HCT116 (cell line): Measurements from ENCODE around the gene URI1. TPM values are rescaled to one million over a fixed set of nuclear protein-coding genes. Genes with fewer than 3 reads are reported as not detected.
"Not testable (repeated sequence)": the region's sequence is repeated elsewhere in the genome, so short reads cannot be mapped to it uniquely, and the experiment has no call there.

Experiments
- ATAC-seq: fragments of 200-7000 bp; cut with Tn5 transposase; 2 replicates; pipeline ENCODE4 v1.9.1; 2020; ENCODE audit warnings: mild to moderate bottlenecking, moderate library complexity
- BruUV-seq: library from RNA; stranded (reverse); fragments of 400-500 nt; replicated peaks from 2 replicates; lab custom pipeline; 2021; lab: Mats Ljungman, UMichigan
- CTCF ChIA-PET: fragments of 300-600 bp; sonication (Branson Sonifier 250); formaldehyde crosslinking; loops from one replicate; lab custom pipeline; 2021; ENCODE audit warnings: antibody characterized with exemption; lab: Charles Lee
- POLR2A ChIA-PET: fragments of 300-600, 350-600 bp; sonication (Branson Sonifier 250); formaldehyde crosslinking; loops from one replicate; lab custom pipeline; 2021; ENCODE audit warnings: antibody characterized with exemption; lab: Charles Lee
- RAD21 ChIA-PET, 2 experiments: fragments of 300-600 bp; sonication (Branson Sonifier 250); formaldehyde crosslinking; loops; one replicate each; lab custom pipeline; 2023; ENCODE audit warnings: low total read pairs in 2 of 2; ENCODE audit not compliant: uncharacterized antibody in 2 of 2, unreplicated experiment in 2 of 2, low non-redundant PET in 1 of 2; lab: Charles Lee
- DNase-seq: peaks from one replicate; pipeline ENCODE4 v3.0.0-alpha.2; 2010; ENCODE audit warnings: low read depth, low spot score
- H2AFZ ChIP-seq: fragments of 200-600 bp; shearing (Covaris generic), sonication (generic); 2 replicates; pipeline ENCODE4 v1.6.1; 2017; ENCODE audit warnings: low read depth, mixed run types, mixed read lengths, antibody characterized with exemption, low read length; ENCODE audit not compliant: poor library complexity, severe bottlenecking
- H3K27ac ChIP-seq: 2 replicates; pipeline ENCODE4 v1.5.1; 2012; ENCODE audit warnings: low read depth, low read length
- H3K27me3 ChIP-seq: fragments of 200-600 bp; sonication (generic); 2 replicates; pipeline ENCODE4 v1.6.1; 2016; ENCODE audit warnings: mixed run types, low read length, mixed read lengths; ENCODE audit not compliant: insufficient read depth
- H3K36me3 ChIP-seq, 2 experiments: fragments of 200-500 bp in 1 of 2; fragments of 200-600 bp in 1 of 2; sonication (Bioruptor generic) in 1 of 2; sonication (generic) in 1 of 2; 2 replicates each; pipeline versions ENCODE4 v1.5.1 to v1.6.1; 2014 to 2016; ENCODE audit warnings: low read length in 2 of 2, inconsistent platforms in 1 of 2, mixed read lengths in 1 of 2, mixed run types in 1 of 2; ENCODE audit not compliant: insufficient read depth in 2 of 2, control insufficient read depth in 1 of 2
- H3K4me1 ChIP-seq, 2 experiments: fragments of 200-600 bp in 1 of 2; sonication (generic) in 1 of 2; 2 replicates each; pipeline versions ENCODE4 v1.5.1 to v1.6.1; 2012 to 2017; ENCODE audit warnings: low read length in 2 of 2, inconsistent platforms in 1 of 2, mild to moderate bottlenecking in 1 of 2, mixed read lengths in 1 of 2, mixed run types in 1 of 2, moderate library complexity in 1 of 2; ENCODE audit not compliant: insufficient read depth in 2 of 2, control insufficient read depth in 1 of 2
- H3K4me2 ChIP-seq: fragments of 200-600 bp; sonication (generic); 2 replicates; pipeline ENCODE4 v1.6.1; 2017; ENCODE audit warnings: mixed run types, low read length, mixed read lengths
- H3K4me3 ChIP-seq, 2 experiments: fragments of 200-600 bp in 1 of 2; sonication (generic) in 1 of 2; replicated peaks in 1 of 2; 2 replicates each; pipeline ENCODE4 v1.5.1; 2011 to 2016; ENCODE audit warnings: low read length in 2 of 2, control low read depth in 1 of 2, low read depth in 1 of 2, mild to moderate bottlenecking in 1 of 2, mixed read lengths in 1 of 2, mixed run types in 1 of 2
- H3K79me2 ChIP-seq: fragments of 200-600 bp; sonication (generic); 2 replicates; pipeline ENCODE4 v1.6.1; 2017; ENCODE audit warnings: mild to moderate bottlenecking, mixed run types, low read length, moderate library complexity, mixed read lengths; ENCODE audit not compliant: insufficient read depth
- H3K9ac ChIP-seq: fragments of 200-600 bp; sonication (generic); 2 replicates; pipeline ENCODE4 v1.6.1; 2016; ENCODE audit warnings: low read length, mixed read lengths
- H3K9me2 ChIP-seq: fragments of 200-600 bp; sonication (generic), shearing (Covaris generic); 2 replicates; pipeline ENCODE4 v1.6.1; 2017; ENCODE audit warnings: mixed run types, mild to moderate bottlenecking, moderate library complexity; ENCODE audit not compliant: insufficient read depth
- H3K9me3 ChIP-seq, 2 experiments: fragments of 200-500 bp in 1 of 2; fragments of 200-600 bp in 1 of 2; sonication (Bioruptor generic) in 1 of 2; sonication (generic) in 1 of 2; 2 replicates each; pipeline ENCODE4 v1.6.1; 2014 to 2017; ENCODE audit warnings: low read length in 2 of 2, mixed read lengths in 2 of 2, inconsistent platforms in 1 of 2, low read depth in 1 of 2, mild to moderate bottlenecking in 1 of 2, mixed run types in 1 of 2, moderate library complexity in 1 of 2; ENCODE audit not compliant: control insufficient read depth in 1 of 2, insufficient read depth in 1 of 2
- H4K20me1 ChIP-seq: fragments of 200-600 bp; sonication (generic), shearing (Covaris generic); 2 replicates; pipeline ENCODE4 v1.6.1; 2017; ENCODE audit warnings: mixed run types, mild to moderate bottlenecking, moderate library complexity; ENCODE audit not compliant: insufficient read depth
- CBX3 ChIP-seq: IDR thresholded peaks from 2 replicates; pipeline ENCODE4 v1.6.1; 2012; ENCODE audit warnings: low read depth
- CEBPB ChIP-seq: IDR thresholded peaks from 2 replicates; pipeline ENCODE4 v1.6.1; 2012; ENCODE audit warnings: low read depth
- EGR1 ChIP-seq: IDR thresholded peaks from 2 replicates; pipeline ENCODE4 v1.6.1; 2012; ENCODE audit warnings: low read depth
- EZH2phosphoT487 ChIP-seq: fragments of 200-600 bp; IDR thresholded peaks from 2 replicates; pipeline ENCODE4 v1.6.1; 2018; ENCODE audit warnings: antibody characterized with exemption, borderline replicate concordance
- JUND ChIP-seq: IDR thresholded peaks from 2 replicates; pipeline ENCODE4 v1.6.1; 2012
- POLR2AphosphoS5 ChIP-seq: IDR thresholded peaks from 2 replicates; pipeline ENCODE4 v1.6.1; 2011; ENCODE audit warnings: mild to moderate bottlenecking, low read depth, low read length, moderate library complexity
- RAD21 ChIP-seq: IDR thresholded peaks from 2 replicates; pipeline ENCODE4 v1.6.1; 2012; ENCODE audit warnings: low read depth, mild to moderate bottlenecking
- SP1 ChIP-seq: IDR thresholded peaks from 2 replicates; pipeline ENCODE4 v1.6.1; 2012; ENCODE audit warnings: low read depth
- ZFX ChIP-seq: fragments of 450-650 bp; IDR thresholded peaks from 2 replicates; pipeline ENCODE4 v1.6.1; 2017
- ZNF274 ChIP-seq: fragments of 200-500 bp; sonication (Bioruptor generic); IDR thresholded peaks from 2 replicates; pipeline ENCODE4 v1.6.1; 2014; ENCODE audit warnings: mild to moderate bottlenecking, low read depth, low read length, inconsistent platforms
- intact Hi-C: fragments of 100-400 bp; cut with micrococcal nuclease; formaldehyde crosslinking; loops from 2 replicates; pipeline ENCODE4 v1.10.0; 2022
- total RNA-seq: library from RNA; stranded (reverse); gene quantifications from one replicate; pipeline ENCODE4 v1.2.1, GENCODE V29; 2021; ENCODE audit not compliant: unreplicated experiment
- TF ChIP-seq, protein P1 (sequence below), 3 experiments: fragments of 200-600 bp in 1 of 3; sonication (generic) in 1 of 3; IDR thresholded peaks in 2 of 3; conservative IDR thresholded peaks in 1 of 3; 2 replicates each; pipeline ENCODE4 v1.5.1; 2012 to 2017; ENCODE audit warnings: low read depth in 2 of 3, low read length in 2 of 3, antibody characterized with exemption in 1 of 3, borderline replicate concordance in 1 of 3, control low read depth in 1 of 3, mild to moderate bottlenecking in 1 of 3, mixed read lengths in 1 of 3, mixed run types in 1 of 3, moderate library complexity in 1 of 3; ENCODE audit not compliant: insufficient read depth in 1 of 3
- TF ChIP-seq, protein P2 (sequence below): IDR thresholded peaks from 2 replicates; pipeline ENCODE4 v1.6.1; 2011; ENCODE audit warnings: mild to moderate bottlenecking, low read length, moderate library complexity; ENCODE audit not compliant: insufficient replicate concordance; ENCODE audit errors: extremely low read depth
- TF ChIP-seq, protein P3 (sequence below): IDR thresholded peaks from 2 replicates; pipeline ENCODE4 v1.6.1; 2012
- TF ChIP-seq, protein P4 (sequence below): IDR thresholded peaks from 2 replicates; pipeline ENCODE4 v1.6.1; 2012

URI1 gene
- total RNA-seq, 1 experiment from 2014 or later = 51.4 TPM

DNA sequence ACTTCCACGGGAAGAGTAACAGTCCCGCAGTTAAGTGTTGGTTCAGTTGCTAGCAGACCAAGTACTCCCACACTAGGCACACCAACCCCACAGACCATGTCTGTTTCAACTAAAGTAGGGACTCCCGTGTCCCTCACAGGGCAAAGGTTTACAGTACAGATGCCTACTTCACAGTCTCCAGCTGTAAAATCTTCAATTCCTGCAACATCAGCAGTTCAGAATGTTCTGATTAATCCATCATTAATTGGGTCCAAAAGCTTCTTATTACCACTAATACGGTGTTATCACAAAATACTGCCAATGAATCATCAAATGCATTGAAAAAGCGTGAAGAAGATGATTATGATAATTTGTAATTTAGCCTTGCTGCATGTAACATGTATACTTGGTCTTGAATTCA, 95.8 kb downstream of the URI1 start:
- RAD21 ChIA-PET = no interaction called here

DNA sequence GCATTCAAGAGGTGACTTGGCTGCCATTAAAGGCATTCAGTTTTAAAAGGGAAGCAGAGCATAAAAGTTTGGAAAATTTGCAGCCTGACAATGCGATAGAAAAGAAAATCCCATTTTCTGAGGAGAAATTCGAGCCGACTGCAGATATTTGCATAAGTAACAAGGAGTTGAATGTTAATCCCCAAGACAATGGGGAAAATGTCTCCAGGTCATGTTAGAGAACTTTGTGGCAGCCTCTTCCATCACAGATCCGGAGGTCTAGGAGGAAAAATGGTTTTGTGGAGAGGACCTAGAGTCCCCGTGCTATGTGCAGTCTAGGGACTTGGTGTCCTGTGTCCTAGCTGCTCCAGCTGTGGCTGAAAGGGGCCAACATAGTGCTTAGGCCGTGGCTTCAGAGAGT, 99.9 kb downstream of the URI1 start:
- CTCF ChIA-PET, BruUV-seq: not testable (repeated sequence)

More for the DNA sequence above, 95.8 kb downstream of the URI1 start:
- no TSS peak for BruUV-seq
- peaks cover 0 to 13% of the 10 kb centered on the region in 2 experiments; a peak in 1 of 4 replicates for H3K36me3 ChIP-seq
- no peaks in the 10 kb centered on the region for H3K79me2 ChIP-seq
- no peak overlapping the region for H3K4me2 ChIP-seq
- H3K9me2 ChIP-seq = no peaks in the 10 kb centered on the region
- no peaks in the 10 kb centered on the region for H3K27me3 ChIP-seq
- H3K9me3 ChIP-seq = peaks cover 0 to 5% of the 10 kb centered on the region in 2 experiments; a peak in 1 of 4 replicates
- no peak for ATAC-seq
- no peaks in the 10 kb centered on the region for H3K4me1 ChIP-seq
- ChIA-PET CTCF (no interaction called here), POLR2A (no interaction called here)
- DNase-seq = no peak
- H2AFZ ChIP-seq = no peak overlapping the region
- no peak overlapping the region for H3K27ac ChIP-seq
- H3K9ac ChIP-seq = no peak overlapping the region
- intact Hi-C loops = no loop called here
- no peak for TF ChIP-seq JUND
- no peak for TF ChIP-seq RAD21
- no peak for TF ChIP-seq POLR2AphosphoS5
- TF ChIP-seq, protein P1, sequence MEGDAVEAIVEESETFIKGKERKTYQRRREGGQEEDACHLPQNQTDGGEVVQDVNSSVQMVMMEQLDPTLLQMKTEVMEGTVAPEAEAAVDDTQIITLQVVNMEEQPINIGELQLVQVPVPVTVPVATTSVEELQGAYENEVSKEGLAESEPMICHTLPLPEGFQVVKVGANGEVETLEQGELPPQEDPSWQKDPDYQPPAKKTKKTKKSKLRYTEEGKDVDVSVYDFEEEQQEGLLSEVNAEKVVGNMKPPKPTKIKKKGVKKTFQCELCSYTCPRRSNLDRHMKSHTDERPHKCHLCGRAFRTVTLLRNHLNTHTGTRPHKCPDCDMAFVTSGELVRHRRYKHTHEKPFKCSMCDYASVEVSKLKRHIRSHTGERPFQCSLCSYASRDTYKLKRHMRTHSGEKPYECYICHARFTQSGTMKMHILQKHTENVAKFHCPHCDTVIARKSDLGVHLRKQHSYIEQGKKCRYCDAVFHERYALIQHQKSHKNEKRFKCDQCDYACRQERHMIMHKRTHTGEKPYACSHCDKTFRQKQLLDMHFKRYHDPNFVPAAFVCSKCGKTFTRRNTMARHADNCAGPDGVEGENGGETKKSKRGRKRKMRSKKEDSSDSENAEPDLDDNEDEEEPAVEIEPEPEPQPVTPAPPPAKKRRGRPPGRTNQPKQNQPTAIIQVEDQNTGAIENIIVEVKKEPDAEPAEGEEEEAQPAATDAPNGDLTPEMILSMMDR (IDR thresholded peaks at IDR 0.05 in 2 of 3, conservative IDR thresholded peaks at IDR 0.05 in 1 of 3; ENCODE audit: borderline replicate concordance in 1 of 3, insufficient read depth in 1 of 3, low read depth in 2 of 3, low read length in 2 of 3) = no peak
- TF ChIP-seq, protein P2, sequence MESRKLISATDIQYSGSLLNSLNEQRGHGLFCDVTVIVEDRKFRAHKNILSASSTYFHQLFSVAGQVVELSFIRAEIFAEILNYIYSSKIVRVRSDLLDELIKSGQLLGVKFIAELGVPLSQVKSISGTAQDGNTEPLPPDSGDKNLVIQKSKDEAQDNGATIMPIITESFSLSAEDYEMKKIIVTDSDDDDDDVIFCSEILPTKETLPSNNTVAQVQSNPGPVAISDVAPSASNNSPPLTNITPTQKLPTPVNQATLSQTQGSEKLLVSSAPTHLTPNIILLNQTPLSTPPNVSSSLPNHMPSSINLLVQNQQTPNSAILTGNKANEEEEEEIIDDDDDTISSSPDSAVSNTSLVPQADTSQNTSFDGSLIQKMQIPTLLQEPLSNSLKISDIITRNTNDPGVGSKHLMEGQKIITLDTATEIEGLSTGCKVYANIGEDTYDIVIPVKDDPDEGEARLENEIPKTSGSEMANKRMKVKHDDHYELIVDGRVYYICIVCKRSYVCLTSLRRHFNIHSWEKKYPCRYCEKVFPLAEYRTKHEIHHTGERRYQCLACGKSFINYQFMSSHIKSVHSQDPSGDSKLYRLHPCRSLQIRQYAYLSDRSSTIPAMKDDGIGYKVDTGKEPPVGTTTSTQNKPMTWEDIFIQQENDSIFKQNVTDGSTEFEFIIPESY = no peak
- TF ChIP-seq CEBPB = no peak
- TF ChIP-seq ZNF274 = no peak
- TF ChIP-seq, protein P3, sequence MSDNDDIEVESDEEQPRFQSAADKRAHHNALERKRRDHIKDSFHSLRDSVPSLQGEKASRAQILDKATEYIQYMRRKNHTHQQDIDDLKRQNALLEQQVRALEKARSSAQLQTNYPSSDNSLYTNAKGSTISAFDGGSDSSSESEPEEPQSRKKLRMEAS = no peak
- no peak for TF ChIP-seq ZFX
- TF ChIP-seq, protein P4, sequence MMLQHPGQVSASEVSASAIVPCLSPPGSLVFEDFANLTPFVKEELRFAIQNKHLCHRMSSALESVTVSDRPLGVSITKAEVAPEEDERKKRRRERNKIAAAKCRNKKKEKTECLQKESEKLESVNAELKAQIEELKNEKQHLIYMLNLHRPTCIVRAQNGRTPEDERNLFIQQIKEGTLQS = no peak
- TF ChIP-seq CBX3 = no peak
- no peak for TF ChIP-seq EZH2phosphoT487
- no peak for TF ChIP-seq SP1
- TF ChIP-seq EGR1 = no peak
- no peaks in the 10 kb centered on the region for H4K20me1 ChIP-seq
- H3K4me3 ChIP-seq = no peak overlapping the region

More for the DNA sequence above, 99.9 kb downstream of the URI1 start:
- POLR2A ChIA-PET, RAD21 ChIA-PET, H3K9ac ChIP-seq, H3K9me3 ChIP-seq, H4K20me1 ChIP-seq, H3K4me2 ChIP-seq, intact Hi-C loops, DNase-seq, H3K4me3 ChIP-seq, ATAC-seq, H3K79me2 ChIP-seq, H3K27ac ChIP-seq, H3K36me3 ChIP-seq, H3K4me1 ChIP-seq, H2AFZ ChIP-seq, H3K9me2 ChIP-seq, H3K27me3 ChIP-seq: not testable (repeated sequence)
